MM.1S (cell line): ENCODE data around the gene C4orf17.

ENCODE experiments used
- EZH2 ChIP-seq: fragments of 300-600 bp; sonication (generic); optimal IDR thresholded peaks from 2 replicates; pipeline ENCODE3; 2017; ENCODE audit warnings: low read depth, mild to moderate bottlenecking, antibody characterized with exemption, low read length, mixed read lengths
- TF ChIP-seq, protein P1 (sequence below): fragments of 300-600 bp; sonication (generic); IDR thresholded peaks from 2 replicates; pipeline ENCODE4 v1.5.1; 2016; ENCODE audit warnings: antibody characterized with exemption, low read length, mixed read lengths

GRCh38 chr4:99485212-99485611, 25.6 kb upstream of the C4orf17 start:
- TF ChIP-seq, protein P1, sequence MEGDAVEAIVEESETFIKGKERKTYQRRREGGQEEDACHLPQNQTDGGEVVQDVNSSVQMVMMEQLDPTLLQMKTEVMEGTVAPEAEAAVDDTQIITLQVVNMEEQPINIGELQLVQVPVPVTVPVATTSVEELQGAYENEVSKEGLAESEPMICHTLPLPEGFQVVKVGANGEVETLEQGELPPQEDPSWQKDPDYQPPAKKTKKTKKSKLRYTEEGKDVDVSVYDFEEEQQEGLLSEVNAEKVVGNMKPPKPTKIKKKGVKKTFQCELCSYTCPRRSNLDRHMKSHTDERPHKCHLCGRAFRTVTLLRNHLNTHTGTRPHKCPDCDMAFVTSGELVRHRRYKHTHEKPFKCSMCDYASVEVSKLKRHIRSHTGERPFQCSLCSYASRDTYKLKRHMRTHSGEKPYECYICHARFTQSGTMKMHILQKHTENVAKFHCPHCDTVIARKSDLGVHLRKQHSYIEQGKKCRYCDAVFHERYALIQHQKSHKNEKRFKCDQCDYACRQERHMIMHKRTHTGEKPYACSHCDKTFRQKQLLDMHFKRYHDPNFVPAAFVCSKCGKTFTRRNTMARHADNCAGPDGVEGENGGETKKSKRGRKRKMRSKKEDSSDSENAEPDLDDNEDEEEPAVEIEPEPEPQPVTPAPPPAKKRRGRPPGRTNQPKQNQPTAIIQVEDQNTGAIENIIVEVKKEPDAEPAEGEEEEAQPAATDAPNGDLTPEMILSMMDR = no peak
- TF ChIP-seq EZH2 = no peak
